ENCODE results near the gene SUPT3H. TPM values are rescaled to one million over a fixed set of nuclear protein-coding genes. Genes with fewer than 3 reads are reported as not detected.

SUPT3H gene
- total and polyA plus RNA-seq, 5 donors from 2014 or later: 4.8 to 7.8 (median 5.7) TPM

DNA sequence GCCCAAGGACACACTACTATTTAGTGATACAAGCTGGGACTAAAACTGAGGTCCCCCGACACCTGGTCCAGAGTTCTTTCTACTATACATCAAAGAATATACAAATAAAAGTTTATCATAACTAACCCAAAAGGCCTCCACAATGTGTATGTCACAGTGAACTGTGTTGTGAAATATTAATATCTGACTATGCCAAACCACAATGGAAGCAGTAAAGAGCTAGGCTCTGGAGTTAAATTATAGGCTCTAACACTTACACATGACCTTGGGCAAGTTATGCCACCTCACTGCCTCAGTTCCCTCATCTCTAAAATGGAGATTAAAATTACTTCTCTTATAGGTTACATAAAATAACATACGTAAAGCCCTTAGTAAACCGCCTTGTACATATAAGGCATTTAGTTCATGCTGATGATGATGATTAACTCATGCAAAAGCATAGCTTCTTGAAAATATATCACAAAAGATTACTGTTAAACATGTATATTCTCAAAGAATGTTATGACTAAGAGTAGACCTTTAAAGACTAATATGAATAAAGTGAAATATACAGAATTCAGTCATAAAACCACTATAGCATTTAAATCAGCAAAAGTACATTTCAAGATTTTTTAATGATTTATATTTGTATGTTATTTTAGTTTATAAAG is 5.7 kb downstream of the SUPT3H start:
- H3K27me3 Mint-ChIP-seq: no peaks in the 10 kb centered on the region
- H3K4me1 Mint-ChIP-seq: peaks cover 10 to 34% (median 22%) of the 10 kb centered on the region in 4 donors
- no peaks in the 10 kb centered on the region for H3K9me3 ChIP-seq (ENCODE audit: control insufficient read depth in 2 of 2, low read length in 2 of 2)
- H3K4me3 Mint-ChIP-seq: no peak overlapping the region
- H3K36me3 Mint-ChIP-seq: no peaks in the 10 kb centered on the region
- H3K9me3 Mint-ChIP-seq: peaks cover 0 to 2% (median 0%) of the 10 kb centered on the region in 7 donors
- DNase-seq: no peak
- no peak overlapping the region for H3K4me3 ChIP-seq (ENCODE audit: low read depth, low read length)
- no peaks in the 10 kb centered on the region for H3K36me3 ChIP-seq (ENCODE audit: control insufficient read depth, insufficient read depth, low read length)
- H3K27me3 ChIP-seq (ENCODE audit: control insufficient read depth, insufficient read depth, low read length): no peaks in the 10 kb centered on the region
- H3K4me1 ChIP-seq (ENCODE audit: control insufficient read depth, insufficient read depth, low read length, poor library complexity, severe bottlenecking): peaks cover 8% of the 10 kb centered on the region
- H3K27ac ChIP-seq (ENCODE audit: insufficient read depth, low read length, poor library complexity, severe bottlenecking): no peak overlapping the region
- no peak overlapping the region for H3K27ac Mint-ChIP-seq
- no peak for ATAC-seq (ENCODE audit: low read depth in 2 of 2)

DNA sequence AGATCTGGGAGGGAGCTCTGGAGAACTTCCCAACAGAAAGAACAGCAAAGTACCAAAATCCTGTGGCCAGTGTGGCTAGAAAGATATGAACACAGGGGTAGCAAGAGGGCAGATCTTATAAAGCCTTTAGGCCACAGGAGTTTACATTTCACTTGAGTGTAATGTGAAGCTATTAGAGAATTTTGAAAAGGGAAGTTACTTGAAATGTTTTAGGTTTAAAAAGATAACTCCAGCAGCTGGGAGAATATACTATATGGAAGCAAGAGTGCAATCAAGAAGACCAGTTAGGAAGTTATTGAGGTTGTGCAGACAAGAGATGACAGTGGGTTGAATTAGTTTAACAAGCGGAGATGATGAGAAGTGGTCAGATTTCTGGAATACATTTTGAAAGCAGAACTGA is 7.9 kb downstream of the SUPT3H start:
- H3K36me3 ChIP-seq (ENCODE audit: control insufficient read depth, insufficient read depth, low read length): no peaks in the 10 kb centered on the region
- peaks cover 0 to 28% (median 16%) of the 10 kb centered on the region in 4 donors for H3K4me1 Mint-ChIP-seq
- H3K36me3 Mint-ChIP-seq: no peaks in the 10 kb centered on the region
- no peaks in the 10 kb centered on the region for H3K27me3 Mint-ChIP-seq
- no peaks in the 10 kb centered on the region for H3K4me1 ChIP-seq (ENCODE audit: control insufficient read depth, insufficient read depth, low read length, poor library complexity, severe bottlenecking)
- no peak overlapping the region for H3K27ac Mint-ChIP-seq
- H3K4me3 ChIP-seq (ENCODE audit: low read depth, low read length): no peak overlapping the region
- no peak for ATAC-seq (ENCODE audit: low read depth in 2 of 2)
- no peak overlapping the region for H3K27ac ChIP-seq (ENCODE audit: insufficient read depth, low read length, poor library complexity, severe bottlenecking)
- H3K4me3 Mint-ChIP-seq: no peak overlapping the region
- no peaks in the 10 kb centered on the region for H3K27me3 ChIP-seq (ENCODE audit: control insufficient read depth, insufficient read depth, low read length)
- H3K9me3 ChIP-seq (ENCODE audit: control insufficient read depth in 2 of 2, low read length in 2 of 2): no peaks in the 10 kb centered on the region
- no peak for DNase-seq
- H3K9me3 Mint-ChIP-seq: peaks cover 0 to 2% (median 0%) of the 10 kb centered on the region in 7 donors

DNA sequence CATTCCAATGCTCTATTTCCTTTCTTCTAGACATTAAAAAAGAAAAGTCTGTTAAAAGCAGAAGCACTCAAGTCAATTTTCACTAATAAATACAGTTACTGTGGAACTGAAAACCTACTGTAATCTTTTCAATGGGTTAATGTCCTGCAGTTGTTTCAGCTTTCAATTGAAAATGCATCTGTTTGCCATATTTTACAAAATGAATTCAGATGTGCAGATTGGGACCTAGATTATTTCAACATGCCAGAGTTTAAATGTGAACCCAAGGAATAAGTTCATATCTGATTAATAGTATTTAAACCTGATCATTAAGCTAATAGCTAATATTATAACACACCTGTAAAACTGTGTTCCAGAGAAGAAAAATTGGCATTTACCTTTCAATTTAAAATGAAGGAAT is 9.7 kb downstream of the SUPT3H start:
- Histone ChIP-seq H3K36me3 (ENCODE audit: control insufficient read depth, insufficient read depth, low read length) (no peaks in the 10 kb centered on the region), H3K27me3 (ENCODE audit: control insufficient read depth, insufficient read depth, low read length) (no peaks in the 10 kb centered on the region), H3K27ac (ENCODE audit: insufficient read depth, low read length, poor library complexity, severe bottlenecking) (no peak overlapping the region), H3K4me3 (ENCODE audit: low read depth, low read length) (no peak overlapping the region), H3K4me1 (ENCODE audit: control insufficient read depth, insufficient read depth, low read length, poor library complexity, severe bottlenecking) (no peaks in the 10 kb centered on the region), H3K9me3 (ENCODE audit: control insufficient read depth in 2 of 2, low read length in 2 of 2) (no peaks in the 10 kb centered on the region)
- Mint-ChIP-seq H3K36me3 (no peaks in the 10 kb centered on the region), H3K4me3 (no peak overlapping the region), H3K4me1 (peaks cover 0 to 28% (median 15%) of the 10 kb centered on the region in 4 donors), H3K9me3 (peaks cover 0 to 2% (median 0%) of the 10 kb centered on the region in 7 donors), H3K27ac (no peak overlapping the region), H3K27me3 (no peaks in the 10 kb centered on the region)
- ATAC-seq (ENCODE audit: low read depth in 2 of 2) (no peak), DNase-seq (no peak)

DNA sequence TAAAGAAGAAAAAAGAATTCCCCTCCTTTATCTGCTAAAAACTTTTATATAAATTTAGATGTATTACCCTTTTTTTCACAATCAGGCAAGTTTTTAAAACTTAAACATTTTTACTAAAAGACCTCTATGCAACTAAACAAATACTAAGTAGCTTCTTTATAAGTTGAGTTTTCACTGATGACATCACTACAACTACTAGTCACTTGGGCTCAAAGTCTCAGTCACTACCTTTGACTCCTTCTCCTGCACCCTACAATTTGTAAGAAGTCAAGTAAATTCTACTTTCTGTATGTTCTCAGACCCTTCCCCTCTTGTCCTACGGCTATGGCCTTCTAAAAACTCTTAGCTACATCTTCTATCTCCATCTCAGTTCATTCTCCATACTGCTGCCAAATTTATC is 11.2 kb downstream of the SUPT3H start:
- H3K27me3 Mint-ChIP-seq: no peaks in the 10 kb centered on the region
- ATAC-seq (ENCODE audit: low read depth in 2 of 2) (no peak), DNase-seq (no peak)
- H3K36me3 Mint-ChIP-seq: no peaks in the 10 kb centered on the region
- H3K9me3 Mint-ChIP-seq: peaks cover 0 to 2% (median 0%) of the 10 kb centered on the region in 7 donors
- Histone ChIP-seq H3K27ac (ENCODE audit: insufficient read depth, low read length, poor library complexity, severe bottlenecking) (no peak overlapping the region), H3K4me3 (ENCODE audit: low read depth, low read length) (no peak overlapping the region), H3K9me3 (ENCODE audit: control insufficient read depth in 2 of 2, low read length in 2 of 2) (no peaks in the 10 kb centered on the region), H3K4me1 (ENCODE audit: control insufficient read depth, insufficient read depth, low read length, poor library complexity, severe bottlenecking) (no peaks in the 10 kb centered on the region), H3K27me3 (ENCODE audit: control insufficient read depth, insufficient read depth, low read length) (no peaks in the 10 kb centered on the region), H3K36me3 (ENCODE audit: control insufficient read depth, insufficient read depth, low read length) (no peaks in the 10 kb centered on the region)
- peaks cover 0 to 26% (median 11%) of the 10 kb centered on the region in 4 donors for H3K4me1 Mint-ChIP-seq
- peak overlapping the region in 1 of 3 donors; percentile 37 for H3K27ac Mint-ChIP-seq
- no peak overlapping the region for H3K4me3 Mint-ChIP-seq

DNA sequence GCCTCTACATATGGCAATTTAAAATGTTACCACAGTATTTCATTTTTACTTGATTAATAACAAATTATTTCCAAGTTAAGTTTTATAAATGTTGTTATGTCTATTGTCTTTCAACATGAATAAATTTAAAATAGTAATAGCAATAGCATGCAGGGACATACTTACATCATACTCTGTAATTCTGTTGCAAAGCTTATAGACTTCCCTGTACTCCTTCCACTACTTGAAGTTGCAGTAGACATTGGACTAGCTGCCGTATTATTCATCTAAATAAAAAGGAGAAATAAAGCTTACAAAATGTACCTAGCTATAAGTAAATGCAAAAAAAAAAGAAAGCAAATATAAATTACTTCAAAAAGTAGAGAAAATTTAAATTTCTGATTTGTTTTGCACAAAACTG is 12.7 kb downstream of the SUPT3H start:
- no peak overlapping the region for H3K4me3 Mint-ChIP-seq
- ATAC-seq (ENCODE audit: low read depth in 2 of 2): no peak
- peaks cover 0 to 15% (median 6%) of the 10 kb centered on the region in 4 donors for H3K4me1 Mint-ChIP-seq
- H3K9me3 Mint-ChIP-seq: peaks cover 0 to 2% (median 0%) of the 10 kb centered on the region in 7 donors
- H3K36me3 Mint-ChIP-seq: no peaks in the 10 kb centered on the region
- H3K27me3 ChIP-seq (ENCODE audit: control insufficient read depth, insufficient read depth, low read length): no peaks in the 10 kb centered on the region
- no peaks in the 10 kb centered on the region for H3K27me3 Mint-ChIP-seq
- no peak overlapping the region for H3K27ac Mint-ChIP-seq
- no peaks in the 10 kb centered on the region for H3K4me1 ChIP-seq (ENCODE audit: control insufficient read depth, insufficient read depth, low read length, poor library complexity, severe bottlenecking)
- no peak for DNase-seq
- no peaks in the 10 kb centered on the region for H3K36me3 ChIP-seq (ENCODE audit: control insufficient read depth, insufficient read depth, low read length)
- H3K9me3 ChIP-seq (ENCODE audit: control insufficient read depth in 2 of 2, low read length in 2 of 2): no peaks in the 10 kb centered on the region
- no peak overlapping the region for H3K27ac ChIP-seq (ENCODE audit: insufficient read depth, low read length, poor library complexity, severe bottlenecking)
- H3K4me3 ChIP-seq (ENCODE audit: low read depth, low read length): no peak overlapping the region

DNA sequence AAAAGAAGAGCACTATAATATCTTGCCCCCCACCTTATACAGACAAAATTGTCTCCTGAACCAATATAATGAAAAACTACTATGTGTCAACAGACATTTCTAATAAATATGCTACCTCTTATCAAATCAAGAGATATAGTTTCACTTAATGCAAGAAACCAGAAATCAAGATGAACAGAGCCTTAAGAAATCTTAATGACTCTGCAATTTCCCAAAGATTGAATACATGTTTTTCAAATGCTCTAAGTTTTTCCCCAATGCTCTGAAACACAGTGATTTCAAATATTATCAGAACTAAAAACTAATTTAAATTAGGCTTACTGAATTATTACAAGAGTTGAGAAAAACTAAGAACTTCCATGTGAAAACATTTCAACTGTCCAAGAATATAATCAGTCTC is 13.3 kb downstream of the SUPT3H start:
- Mint-ChIP-seq H3K27me3 (no peaks in the 10 kb centered on the region), H3K36me3 (no peaks in the 10 kb centered on the region), H3K4me3 (no peak overlapping the region), H3K4me1 (peaks cover 0 to 9% (median 3%) of the 10 kb centered on the region in 4 donors), H3K27ac (no peak overlapping the region), H3K9me3 (peaks cover 0 to 2% (median 0%) of the 10 kb centered on the region in 7 donors)
- no peaks in the 10 kb centered on the region for H3K4me1 ChIP-seq (ENCODE audit: control insufficient read depth, insufficient read depth, low read length, poor library complexity, severe bottlenecking)
- H3K9me3 ChIP-seq (ENCODE audit: control insufficient read depth in 2 of 2, low read length in 2 of 2): no peaks in the 10 kb centered on the region
- no peak overlapping the region for H3K27ac ChIP-seq (ENCODE audit: insufficient read depth, low read length, poor library complexity, severe bottlenecking)
- ATAC-seq (ENCODE audit: low read depth in 2 of 2) (no peak), DNase-seq (no peak)
- no peak overlapping the region for H3K4me3 ChIP-seq (ENCODE audit: low read depth, low read length)
- H3K27me3 ChIP-seq (ENCODE audit: control insufficient read depth, insufficient read depth, low read length): no peaks in the 10 kb centered on the region
- H3K36me3 ChIP-seq (ENCODE audit: control insufficient read depth, insufficient read depth, low read length): no peaks in the 10 kb centered on the region

DNA sequence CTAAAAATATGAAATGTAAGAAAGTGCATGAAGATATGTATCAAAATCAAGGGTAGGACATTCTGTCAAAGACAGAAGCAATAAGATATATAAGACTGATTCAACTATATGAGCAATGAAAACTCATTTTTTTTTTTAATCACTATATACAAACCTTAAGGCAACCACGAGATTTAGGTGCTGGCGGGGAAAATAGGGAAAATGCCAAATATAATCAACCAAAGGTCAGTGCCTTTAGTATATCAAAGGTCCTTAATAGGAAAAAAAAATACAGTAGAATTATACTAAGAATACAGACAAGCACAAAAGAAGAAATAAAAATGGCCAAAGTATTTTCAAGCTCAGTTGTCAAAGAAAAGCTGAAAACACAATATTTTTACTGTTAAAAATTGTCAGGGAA is 24.1 kb downstream of the SUPT3H start:
- H3K27ac Mint-ChIP-seq: no peak overlapping the region
- H3K9me3 ChIP-seq (ENCODE audit: control insufficient read depth in 2 of 2, low read length in 2 of 2): no peaks in the 10 kb centered on the region
- H3K27me3 ChIP-seq (ENCODE audit: control insufficient read depth, insufficient read depth, low read length): no peaks in the 10 kb centered on the region
- H3K27ac ChIP-seq (ENCODE audit: insufficient read depth, low read length, poor library complexity, severe bottlenecking): no peak overlapping the region
- H3K9me3 Mint-ChIP-seq: peaks cover 0 to 4% (median 0%) of the 10 kb centered on the region in 7 donors
- no peaks in the 10 kb centered on the region for H3K36me3 ChIP-seq (ENCODE audit: control insufficient read depth, insufficient read depth, low read length)
- peaks cover 12% of the 10 kb centered on the region for H3K36me3 Mint-ChIP-seq
- H3K4me1 Mint-ChIP-seq: peaks cover 0 to 5% (median 1%) of the 10 kb centered on the region in 4 donors
- DNase-seq (no peak), ATAC-seq (ENCODE audit: low read depth in 2 of 2) (no peak)
- no peaks in the 10 kb centered on the region for H3K4me1 ChIP-seq (ENCODE audit: control insufficient read depth, insufficient read depth, low read length, poor library complexity, severe bottlenecking)
- no peak overlapping the region for H3K4me3 Mint-ChIP-seq
- H3K4me3 ChIP-seq (ENCODE audit: low read depth, low read length): no peak overlapping the region
- no peaks in the 10 kb centered on the region for H3K27me3 Mint-ChIP-seq

DNA sequence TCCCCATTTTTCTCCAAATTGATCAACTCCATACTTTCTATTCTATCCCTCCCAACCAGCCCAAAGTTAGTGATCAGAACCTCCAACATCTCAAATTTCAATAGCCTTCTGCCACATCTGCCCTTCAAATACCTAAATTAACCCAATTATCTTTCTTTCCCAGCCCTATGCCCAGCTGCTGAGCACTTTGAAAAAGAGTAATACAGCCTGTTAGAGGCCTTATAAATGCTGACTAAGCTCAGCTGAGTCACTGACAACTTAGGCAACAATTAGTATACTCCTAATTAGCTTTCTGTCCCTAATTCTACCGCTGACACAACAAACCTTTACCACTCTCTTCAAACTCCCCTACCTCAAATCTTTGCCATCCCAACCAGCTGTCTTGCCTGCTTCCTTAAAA is 26.1 kb downstream of the SUPT3H start:
- peaks cover 0 to 5% (median 1%) of the 10 kb centered on the region in 4 donors for H3K4me1 Mint-ChIP-seq
- Histone ChIP-seq H3K4me3 (ENCODE audit: low read depth, low read length) (no peak overlapping the region), H3K9me3 (ENCODE audit: control insufficient read depth in 2 of 2, low read length in 2 of 2) (no peaks in the 10 kb centered on the region), H3K27me3 (ENCODE audit: control insufficient read depth, insufficient read depth, low read length) (no peaks in the 10 kb centered on the region), H3K27ac (ENCODE audit: insufficient read depth, low read length, poor library complexity, severe bottlenecking) (no peak overlapping the region), H3K36me3 (ENCODE audit: control insufficient read depth, insufficient read depth, low read length) (no peaks in the 10 kb centered on the region), H3K4me1 (ENCODE audit: control insufficient read depth, insufficient read depth, low read length, poor library complexity, severe bottlenecking) (no peaks in the 10 kb centered on the region)
- H3K9me3 Mint-ChIP-seq: peaks cover 0 to 4% (median 0%) of the 10 kb centered on the region in 7 donors
- peaks cover 12% of the 10 kb centered on the region for H3K36me3 Mint-ChIP-seq
- no peak overlapping the region for H3K27ac Mint-ChIP-seq
- no peak for ATAC-seq (ENCODE audit: low read depth in 2 of 2)
- no peak for DNase-seq
- no peak overlapping the region for H3K4me3 Mint-ChIP-seq
- no peaks in the 10 kb centered on the region for H3K27me3 Mint-ChIP-seq

All from CD4-positive, CD25-positive, alpha-beta regulatory T cell (primary cell).